Hepatocyte (in vitro differentiated cells): ENCODE data around the gene SERPING1. TPM values are rescaled to one million over a fixed set of nuclear protein-coding genes. Genes with fewer than 3 reads are reported as not detected.

ENCODE experiments used
- DNase-seq: peaks from one replicate; pipeline ENCODE4 v3.0.0-alpha.2; 2016; ENCODE audit warnings: low spot score
- H2AFZ ChIP-seq: fragments of 200-600 bp; sonication (generic); 2 replicates; pipeline ENCODE4 v1.6.0; 2016; ENCODE audit warnings: antibody characterized with exemption, mild to moderate bottlenecking
- H3K27ac ChIP-seq: fragments of 200-600 bp; sonication (generic); 2 replicates; pipeline ENCODE4 v1.5.1; 2016; ENCODE audit warnings: mild to moderate bottlenecking
- H3K27me3 ChIP-seq: fragments of 200-600 bp; sonication (generic); 2 replicates; pipeline ENCODE4 v1.6.1; 2016
- H3K36me3 ChIP-seq: fragments of 200-600 bp; sonication (generic); replicated peaks from 2 replicates; pipeline ENCODE4 v1.5.1; 2016; ENCODE audit warnings: low read depth; ENCODE audit not compliant: insufficient read depth
- H3K4me1 ChIP-seq: fragments of 200-600 bp; sonication (generic); 2 replicates; pipeline ENCODE4 v1.5.1; 2016; ENCODE audit warnings: mild to moderate bottlenecking, moderate library complexity; ENCODE audit not compliant: insufficient read depth
- H3K4me2 ChIP-seq: fragments of 200-600 bp; sonication (generic); 2 replicates; pipeline ENCODE4 v1.6.0; 2016
- H3K4me3 ChIP-seq: fragments of 200-600 bp; sonication (generic); 2 replicates; pipeline ENCODE4 v1.5.1; 2016; ENCODE audit warnings: mild to moderate bottlenecking
- H3K79me2 ChIP-seq: fragments of 200-600 bp; sonication (generic); 2 replicates; pipeline ENCODE4 v1.6.0; 2017; ENCODE audit warnings: mild to moderate bottlenecking
- H3K9me2 ChIP-seq: fragments of 200-600 bp; sonication (generic); replicated peaks from 2 replicates; pipeline ENCODE4 v1.6.0; 2017; ENCODE audit warnings: mild to moderate bottlenecking; ENCODE audit not compliant: insufficient read depth
- H3K9me3 ChIP-seq: fragments of 200-600 bp; sonication (generic); 2 replicates; pipeline ENCODE4 v1.5.1; 2016; ENCODE audit warnings: low read depth, mild to moderate bottlenecking
- H4K20me1 ChIP-seq: fragments of 200-600 bp; sonication (generic); 2 replicates; pipeline ENCODE4 v1.6.0; 2016; ENCODE audit warnings: mild to moderate bottlenecking; ENCODE audit not compliant: insufficient read depth, poor library complexity, severe bottlenecking
- EZH2 ChIP-seq: fragments of 200-600 bp; sonication (generic); IDR thresholded peaks from 2 replicates; pipeline ENCODE4 v1.6.1; 2016; ENCODE audit warnings: antibody characterized with exemption, mild to moderate bottlenecking, borderline replicate concordance
- EZH2phosphoT487 ChIP-seq: fragments of 200-600 bp; sonication (generic); IDR thresholded peaks from one replicate; pipeline ENCODE4 v1.6.1; 2018; ENCODE audit warnings: antibody characterized with exemption, mild to moderate bottlenecking, low read depth, moderate library complexity; ENCODE audit not compliant: unreplicated experiment, severe bottlenecking
- WGBS: methylation state at CpG from one replicate; pipeline ENCODE4 v1.1.6; 2016; ENCODE audit warnings: low lambda C conversion rate; ENCODE audit errors: missing lambda C conversion rate; 5-methylcytosine and 5-hydroxymethylcytosine counted together
- polyA plus RNA-seq: library from polyadenylated mRNA; unstranded; fragments of >200 nt; fragmentation: Nextera tagmentation; extraction: Ambion mirVana; gene quantifications from 2 replicates; pipeline ENCODE4 v1.2.1, GENCODE V29; 2016
- total RNA-seq: library from RNA; depleted of rRNA; stranded (reverse); fragments of >200 nt; gene quantifications from 2 replicates; pipeline ENCODE4 v1.2.3, GENCODE V29; 2014
- TF ChIP-seq, protein P1 (sequence below): fragments of 200-600 bp; sonication (generic); IDR thresholded peaks from 2 replicates; pipeline ENCODE4 v1.5.1; 2016; ENCODE audit warnings: antibody characterized with exemption, mild to moderate bottlenecking; ENCODE audit not compliant: poor library complexity

Gene SERPING1
- total and polyA plus RNA-seq, 2 experiments from 2014 or later, result 129 to 445 TPM

DNA sequence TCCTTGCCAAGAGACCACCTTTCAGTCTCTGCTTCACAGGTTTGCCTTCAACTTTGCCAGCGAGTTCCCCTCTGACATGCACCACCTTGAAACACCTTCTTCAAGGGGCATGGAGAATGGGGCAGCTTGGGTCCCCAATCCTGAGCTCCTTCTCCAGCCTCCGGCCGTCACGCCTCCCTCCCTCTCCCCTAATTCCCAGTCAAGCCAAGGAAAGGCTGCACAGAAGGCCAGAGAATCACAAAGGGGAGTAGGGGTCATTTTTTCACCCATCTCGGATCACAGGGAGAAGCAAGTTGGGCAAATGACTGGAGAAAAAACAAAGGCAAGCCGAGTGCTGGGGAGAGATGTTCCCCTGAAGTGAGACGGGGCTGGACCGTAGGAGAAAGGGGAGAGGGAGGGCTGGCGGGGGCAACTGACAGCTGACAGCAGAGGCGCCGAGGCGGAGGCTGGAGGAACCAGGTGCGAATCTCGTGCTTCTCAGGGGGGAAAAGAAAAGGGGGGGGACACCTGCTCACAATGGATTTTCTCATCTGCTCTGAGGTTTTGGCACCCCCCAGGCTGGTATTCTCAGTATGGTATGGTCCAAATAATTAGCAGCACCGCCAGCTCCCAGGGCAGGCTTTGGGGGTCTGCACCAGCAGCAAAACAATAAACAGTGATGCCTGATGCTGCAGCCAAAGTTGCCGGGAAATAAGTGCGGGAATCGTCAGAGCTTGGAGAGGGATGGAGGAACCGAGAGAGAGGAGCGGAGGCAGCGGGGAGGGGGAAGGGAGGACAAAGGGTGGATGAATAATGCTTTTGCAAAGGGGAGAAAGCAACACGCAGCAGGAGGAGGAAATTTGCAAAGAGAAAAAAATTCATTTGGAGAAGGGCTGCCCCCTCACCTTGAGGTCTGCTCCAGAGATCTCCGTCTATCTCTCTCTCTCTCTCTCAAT, 51.6 kb downstream of the SERPING1 start:
- peak; percentile 40 for DNase-seq
- no peaks in the 10 kb centered on the region for H3K9me2 ChIP-seq
- no peaks in the 10 kb centered on the region for H3K36me3 ChIP-seq
- peaks cover 15% of the 10 kb centered on the region for H3K27me3 ChIP-seq
- 2% methylated on average over 18 of the region's 23 CpGs for WGBS
- no peaks in the 10 kb centered on the region for H3K79me2 ChIP-seq
- no peak overlapping the region for H3K27ac ChIP-seq
- TF ChIP-seq, protein P1, sequence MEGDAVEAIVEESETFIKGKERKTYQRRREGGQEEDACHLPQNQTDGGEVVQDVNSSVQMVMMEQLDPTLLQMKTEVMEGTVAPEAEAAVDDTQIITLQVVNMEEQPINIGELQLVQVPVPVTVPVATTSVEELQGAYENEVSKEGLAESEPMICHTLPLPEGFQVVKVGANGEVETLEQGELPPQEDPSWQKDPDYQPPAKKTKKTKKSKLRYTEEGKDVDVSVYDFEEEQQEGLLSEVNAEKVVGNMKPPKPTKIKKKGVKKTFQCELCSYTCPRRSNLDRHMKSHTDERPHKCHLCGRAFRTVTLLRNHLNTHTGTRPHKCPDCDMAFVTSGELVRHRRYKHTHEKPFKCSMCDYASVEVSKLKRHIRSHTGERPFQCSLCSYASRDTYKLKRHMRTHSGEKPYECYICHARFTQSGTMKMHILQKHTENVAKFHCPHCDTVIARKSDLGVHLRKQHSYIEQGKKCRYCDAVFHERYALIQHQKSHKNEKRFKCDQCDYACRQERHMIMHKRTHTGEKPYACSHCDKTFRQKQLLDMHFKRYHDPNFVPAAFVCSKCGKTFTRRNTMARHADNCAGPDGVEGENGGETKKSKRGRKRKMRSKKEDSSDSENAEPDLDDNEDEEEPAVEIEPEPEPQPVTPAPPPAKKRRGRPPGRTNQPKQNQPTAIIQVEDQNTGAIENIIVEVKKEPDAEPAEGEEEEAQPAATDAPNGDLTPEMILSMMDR, result no peak
- TF ChIP-seq EZH2phosphoT487 (no peak), EZH2 (no peak)
- H3K4me2 ChIP-seq, result peak overlapping the region; percentile 81
- peaks cover 53% of the 10 kb centered on the region for H3K4me1 ChIP-seq
- H4K20me1 ChIP-seq, result no peaks in the 10 kb centered on the region
- H3K4me3 ChIP-seq, result peak overlapping the region; percentile 2
- no peak overlapping the region for H2AFZ ChIP-seq
- no peaks in the 10 kb centered on the region for H3K9me3 ChIP-seq

GRCh38 chr11:57649826-57650738, 52.6 kb downstream of the SERPING1 start, which contains the start of gene YPEL4:
TSS of gene YPEL4 (minus strand) at chr11:57649912. CDS start at chr11:57647107, 2,805 bp downstream.
- Histone ChIP-seq H2AFZ (no peak within 1 kb of the TSS), H3K27ac (no peak within 1 kb of the TSS), H3K4me3 (peak within 1 kb of the TSS; percentile 2)

DNA sequence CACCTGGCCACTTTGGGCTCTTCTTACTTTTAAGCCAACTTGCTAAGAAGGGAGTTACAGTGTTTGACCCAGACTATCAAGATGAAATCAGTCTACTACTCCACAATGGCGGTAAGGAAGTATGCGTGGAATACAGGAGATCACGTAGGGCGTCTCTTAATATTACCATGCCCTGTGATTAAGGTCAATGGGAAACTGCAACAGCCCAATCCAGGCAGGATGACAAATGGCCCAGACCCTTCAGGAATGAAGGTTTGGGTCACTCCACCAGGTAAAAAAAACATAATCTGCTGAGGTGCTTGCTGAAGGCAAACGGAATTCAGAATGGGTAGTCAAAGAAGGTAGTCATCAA, 53.2 kb downstream of the SERPING1 start:
- Histone ChIP-seq H2AFZ (no peak overlapping the region), H3K9me3 (no peaks in the 10 kb centered on the region), H3K79me2 (no peaks in the 10 kb centered on the region), H3K4me3 (no peak overlapping the region), H3K36me3 (no peaks in the 10 kb centered on the region), H3K4me1 (peaks cover 39% of the 10 kb centered on the region), H3K27me3 (peaks cover 15% of the 10 kb centered on the region), H4K20me1 (no peaks in the 10 kb centered on the region), H3K9me2 (no peaks in the 10 kb centered on the region), H3K27ac (no peak overlapping the region), H3K4me2 (no peak overlapping the region)
- no peak for TF ChIP-seq EZH2phosphoT487
- no peak for TF ChIP-seq EZH2
- TF ChIP-seq, protein P1, result no peak
- 62% methylated on average over 5 of the region's 5 CpGs for WGBS
- no peak for DNase-seq

More at GRCh38 chr11:57649826-57650738, 52.6 kb downstream of the SERPING1 start, which contains the start of gene YPEL4:
- no peaks in the 10 kb centered on the region for H3K9me3 ChIP-seq
- no peaks in the 10 kb centered on the region for H3K9me2 ChIP-seq
- peak within 1 kb of the TSS; percentile 81 for H3K4me2 ChIP-seq
- peak; percentile 83 for DNase-seq
- H3K4me1 ChIP-seq, result peaks cover 45% of the 10 kb centered on the region
- no peaks in the 10 kb centered on the region for H4K20me1 ChIP-seq
- no peak for TF ChIP-seq EZH2
- TF ChIP-seq, protein P1, result no peak
- no peak for TF ChIP-seq EZH2phosphoT487
- WGBS, result 38% methylated on average over 6 of the region's 15 CpGs
- no peaks in the 10 kb centered on the region for H3K79me2 ChIP-seq
- no peaks in the 10 kb centered on the region for H3K36me3 ChIP-seq
- peaks cover 15% of the 10 kb centered on the region for H3K27me3 ChIP-seq
